ENCODE results near the gene DCDC2B. TPM values are rescaled to one million over a fixed set of nuclear protein-coding genes. Genes with fewer than 3 reads are reported as not detected.

DCDC2B gene
- total RNA-seq, 4 donors from 2014 or later = not detected

- Histone ChIP-seq H3K36me3 (peaks cover 3 to 43% of the 10 kb centered on the region in 2 donors), H3K4me3 (no peak overlapping the region), H3K27ac (peak overlapping the region; percentile 86 to 99 (median 94)), H3K27me3 (no peaks in the 10 kb centered on the region), H3K4me1 (peaks cover 44 to 57% of the 10 kb centered on the region in 2 donors), H3K9me3 (no peaks in the 10 kb centered on the region)
- no peak for ATAC-seq
- no peak for DNase-seq
- intact Hi-C loops (cut with DNase I; ENCODE audit: low total_unique reads) (no loop called here), in situ Hi-C loops (cut with MboI; ENCODE audit: low sequenced_read_pairs in 4 of 4) (no loop called here)
- TF ChIP-seq POLR2A (IDR thresholded peaks at IDR 0.05) (no peak), CTCF (IDR thresholded peaks at IDR 0.05 in 4 of 5, conservative IDR thresholded peaks at IDR 0.05 in 1 of 5) (no peak)
Observed at GRCh38 chr1:32197074-32197473, 11.8 kb upstream of the DCDC2B start.

- TF ChIP-seq CTCF (IDR thresholded peaks at IDR 0.05 in 4 of 5, conservative IDR thresholded peaks at IDR 0.05 in 1 of 5) (no peak), POLR2A (IDR thresholded peaks at IDR 0.05) (no peak)
- peaks cover 44 to 64% of the 10 kb centered on the region in 2 donors for H3K4me1 ChIP-seq
- H3K27ac ChIP-seq = peak overlapping the region; percentile 86 to 99 (median 94)
- H3K9me3 ChIP-seq = no peaks in the 10 kb centered on the region
- no peak overlapping the region for H3K4me3 ChIP-seq
- H3K27me3 ChIP-seq = no peaks in the 10 kb centered on the region
- peaks cover 3 to 36% of the 10 kb centered on the region in 2 donors for H3K36me3 ChIP-seq
- in situ Hi-C loops (cut with MboI; ENCODE audit: low sequenced_read_pairs in 4 of 4) = no loop called here
- DNase-seq = peak in 1 of 2 donors; percentile 58
- ATAC-seq = no peak
- intact Hi-C loops (cut with DNase I; ENCODE audit: low total_unique reads) = no loop called here
Observed at GRCh38 chr1:32197837-32198236, 11.1 kb upstream of the DCDC2B start.

- H3K27ac ChIP-seq = peak overlapping the region; percentile 86 to 99 (median 94)
- H3K27me3 ChIP-seq = no peaks in the 10 kb centered on the region
- intact Hi-C loops (cut with DNase I; ENCODE audit: low total_unique reads) = no loop called here
- H3K9me3 ChIP-seq = no peaks in the 10 kb centered on the region
- in situ Hi-C loops (cut with MboI; ENCODE audit: low sequenced_read_pairs in 4 of 4) = no loop called here
- peaks cover 3 to 30% of the 10 kb centered on the region in 2 donors for H3K36me3 ChIP-seq
- peaks cover 44 to 64% of the 10 kb centered on the region in 2 donors for H3K4me1 ChIP-seq
- H3K4me3 ChIP-seq = no peak overlapping the region
- no peak for TF ChIP-seq CTCF (IDR thresholded peaks at IDR 0.05 in 4 of 5, conservative IDR thresholded peaks at IDR 0.05 in 1 of 5)
- no peak for TF ChIP-seq POLR2A (IDR thresholded peaks at IDR 0.05)
- ATAC-seq = no peak
- DNase-seq = no peak
Observed at GRCh38 chr1:32198237-32199042, 10.4 kb upstream of the DCDC2B start.

- H3K27me3 ChIP-seq = no peaks in the 10 kb centered on the region
- H3K4me1 ChIP-seq = peaks cover 44 to 64% of the 10 kb centered on the region in 2 donors
- H3K36me3 ChIP-seq = peaks cover 1 to 22% of the 10 kb centered on the region in 2 donors
- H3K9me3 ChIP-seq = no peaks in the 10 kb centered on the region
- peak overlapping the region; percentile 86 to 99 (median 94) for H3K27ac ChIP-seq
- TF ChIP-seq POLR2A (IDR thresholded peaks at IDR 0.05) = no peak
- no peak for TF ChIP-seq CTCF (IDR thresholded peaks at IDR 0.05 in 4 of 5, conservative IDR thresholded peaks at IDR 0.05 in 1 of 5)
- intact Hi-C loops (cut with DNase I; ENCODE audit: low total_unique reads) (no loop called here), in situ Hi-C loops (cut with MboI; ENCODE audit: low sequenced_read_pairs in 4 of 4) (no loop called here)
- peak overlapping the region in 2 of 4 donors; percentile 25 to 72 for H3K4me3 ChIP-seq
- ATAC-seq = no peak
- DNase-seq = no peak
Observed at GRCh38 chr1:32199043-32199716, 9.7 kb upstream of the DCDC2B start.

Data from gastrocnemius medialis (tissue), 4 donors.